HEK293T (cell line): ENCODE data around the gene OTOA.
"Not testable (repeated sequence)": the region's sequence is repeated elsewhere in the genome, so short reads cannot be mapped to it uniquely, and the experiment has no call there.

Experiments
- CTCF ChIA-PET: fragments of 350-600 bp; formaldehyde crosslinking; extraction: SDS; loops from one replicate; lab custom pipeline; 2021; ENCODE audit warnings: antibody characterized with exemption, inconsistent platforms; lab: Yijun Ruan, JAX
- POLR2A ChIA-PET: fragments of 350-600 bp; formaldehyde crosslinking; extraction: SDS; loops from one replicate; lab custom pipeline; 2020; ENCODE audit warnings: antibody characterized with exemption, inconsistent platforms; lab: Yijun Ruan, JAX
- DNase-seq: peaks from one replicate; pipeline ENCODE4 v3.0.0; 2012; ENCODE audit warnings: mixed read lengths; ENCODE audit errors: extremely low spot score
- ARNT ChIP-seq: fragments of 450-650 bp; IDR thresholded peaks from 2 replicates; pipeline ENCODE4 v1.6.1; 2017; ENCODE audit warnings: mild to moderate bottlenecking
- BHLHE40 ChIP-seq: fragments of 450-650 bp; IDR thresholded peaks from 2 replicates; pipeline ENCODE4 v1.6.1; 2016; ENCODE audit warnings: mild to moderate bottlenecking, moderate library complexity, borderline replicate concordance
- CTBP1 ChIP-seq: fragments of 450-650 bp; IDR thresholded peaks from 2 replicates; pipeline ENCODE4 v1.6.1; 2016; ENCODE audit warnings: borderline replicate concordance
- ELF4 ChIP-seq: fragments of 450-650 bp; IDR thresholded peaks from 2 replicates; pipeline ENCODE4 v1.6.1; 2017; ENCODE audit warnings: antibody characterized with exemption
- FOXA1 ChIP-seq: fragments of 450-650 bp; IDR thresholded peaks from 2 replicates; pipeline ENCODE4 v1.6.1; 2016; ENCODE audit warnings: mild to moderate bottlenecking
- FOXK2 ChIP-seq: fragments of 450-650 bp; IDR thresholded peaks from 2 replicates; pipeline ENCODE4 v1.6.1; 2016; ENCODE audit warnings: mild to moderate bottlenecking
- FOXM1 ChIP-seq: fragments of 450-650 bp; IDR thresholded peaks from 2 replicates; pipeline ENCODE4 v1.6.1; 2017; ENCODE audit warnings: mild to moderate bottlenecking, borderline replicate concordance
- HDGF ChIP-seq: fragments of 450-650 bp; IDR thresholded peaks from 2 replicates; pipeline ENCODE4 v1.6.1; 2017; ENCODE audit warnings: antibody characterized with exemption, borderline replicate concordance
- L3MBTL2 ChIP-seq: fragments of 450-650 bp; conservative IDR thresholded peaks from 2 replicates; pipeline ENCODE4 v1.6.1; 2016; ENCODE audit warnings: mild to moderate bottlenecking
- LEF1 ChIP-seq: fragments of 450-650 bp; IDR thresholded peaks from 2 replicates; pipeline ENCODE4 v1.6.1; 2017; ENCODE audit warnings: mild to moderate bottlenecking, borderline replicate concordance
- NFRKB ChIP-seq: fragments of 450-650 bp; IDR thresholded peaks from 2 replicates; pipeline ENCODE4 v1.6.1; 2016; ENCODE audit warnings: mild to moderate bottlenecking, moderate library complexity
- PKNOX1 ChIP-seq: fragments of 450-650 bp; IDR thresholded peaks from 2 replicates; pipeline ENCODE4 v1.6.1; 2016
- SP1 ChIP-seq: fragments of 450-650 bp; IDR thresholded peaks from 2 replicates; pipeline ENCODE4 v1.6.1; 2017
- SUZ12 ChIP-seq: fragments of 450-650 bp; IDR thresholded peaks from 2 replicates; pipeline ENCODE4 v1.6.1; 2016; ENCODE audit warnings: mild to moderate bottlenecking
- TARDBP ChIP-seq: fragments of 450-650 bp; IDR thresholded peaks from 2 replicates; pipeline ENCODE4 v1.6.1; 2016
- ZNF384 ChIP-seq: fragments of 450-650 bp; IDR thresholded peaks from 2 replicates; pipeline ENCODE4 v1.6.1; 2016

OTOA gene

DNA sequence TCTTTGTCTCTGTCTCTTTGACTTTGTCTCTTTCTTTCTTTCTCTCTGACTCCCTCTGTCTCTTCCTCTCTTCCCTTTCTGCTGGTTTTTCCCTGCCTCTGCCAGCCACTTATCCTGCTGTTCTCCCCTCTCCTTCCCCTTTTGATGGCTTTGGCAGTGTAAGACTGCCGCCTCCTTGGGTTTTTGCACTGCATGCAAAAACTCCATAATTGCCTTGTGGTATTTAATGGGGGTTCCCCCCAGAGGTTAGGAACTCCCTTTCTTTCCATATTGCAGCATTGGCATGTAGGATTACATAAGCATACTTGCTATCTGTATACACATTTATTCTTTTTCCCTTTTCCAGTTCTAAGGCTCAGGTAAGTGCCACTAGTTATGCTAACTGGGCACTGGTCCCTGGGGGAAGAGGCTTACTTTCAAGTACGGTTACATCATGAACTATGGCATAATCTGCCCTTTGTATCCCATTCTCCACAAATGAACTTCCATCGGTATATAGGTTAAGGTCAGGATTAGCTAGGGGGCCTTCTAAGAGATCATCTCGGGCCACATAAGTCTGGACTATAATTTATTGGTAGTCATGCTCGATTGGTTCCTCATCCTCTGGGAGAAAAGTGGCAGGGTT, 31.7 kb upstream of the OTOA start:
- CTCF ChIA-PET, DNase-seq, POLR2A ChIA-PET: not testable (repeated sequence)

DNA sequence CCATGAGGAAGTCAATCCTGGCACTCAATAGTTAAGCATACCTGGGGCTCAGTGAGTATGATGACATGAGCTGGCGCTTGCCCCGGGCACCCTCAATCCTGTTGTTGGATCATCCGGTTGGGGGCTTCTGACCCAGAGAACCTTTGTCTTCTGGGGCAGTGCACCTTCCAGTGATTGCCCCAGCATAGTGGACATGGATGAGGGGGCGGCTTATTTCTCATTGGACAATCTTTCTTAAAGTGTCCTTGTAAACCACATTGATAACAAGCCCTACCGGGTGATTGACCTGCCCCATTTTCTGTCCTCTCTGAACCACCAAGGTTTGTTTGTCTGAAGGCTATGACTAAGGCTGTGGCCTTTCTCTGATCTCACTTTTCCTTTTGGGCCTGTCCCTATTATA, 29.6 kb upstream of the OTOA start:
- CTCF ChIA-PET: no interaction called here

GRCh38 chr16:21635694-21636093, 28.1 kb upstream of the OTOA start:
- DNase-seq, POLR2A ChIA-PET, CTCF ChIA-PET: not testable (repeated sequence)

More for the DNA sequence above, 29.6 kb upstream of the OTOA start:
- no peak for TF ChIP-seq NFRKB
- DNase-seq: no peak
- POLR2A ChIA-PET: no interaction called here

GRCh38 chr16:21637032-21637968, 26.5 kb upstream of the OTOA start:
- no peak for DNase-seq
- no peak for TF ChIP-seq TARDBP
- TF ChIP-seq HDGF: no peak
- no peak for TF ChIP-seq NFRKB
- TF ChIP-seq SUZ12: no peak
- TF ChIP-seq ZNF384: no peak
- ChIA-PET CTCF (interaction anchor here (1.2 kb wide), 1 partner anchor 20 kb away, joined by 4 read pairs; no protein-coding TSS in a partner anchor), POLR2A (no interaction called here)

DNA sequence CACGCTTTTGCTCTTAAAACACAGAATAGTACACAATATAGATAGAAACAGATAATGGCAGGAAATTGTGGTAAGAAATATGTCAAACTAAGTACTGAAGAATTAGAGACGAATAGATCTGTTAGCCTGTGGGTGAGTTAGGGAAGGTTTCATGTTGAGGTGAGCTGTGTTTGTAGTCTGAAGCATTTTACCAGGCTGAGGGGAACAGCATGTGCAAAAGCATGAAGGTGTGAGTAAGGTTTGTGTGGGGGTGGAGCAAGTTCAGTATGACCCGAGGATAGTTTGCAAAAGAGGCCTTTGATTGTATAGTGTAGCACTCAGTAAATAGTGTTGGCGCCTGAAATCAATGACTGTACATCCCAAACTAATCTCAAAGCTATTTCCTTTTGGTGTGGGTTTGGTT, 25.2 kb upstream of the OTOA start:
- DNase-seq: no peak
- TF ChIP-seq L3MBTL2 (no peak), HDGF (no peak), ARNT (no peak), ZNF384 (no peak), LEF1 (no peak), FOXA1 (no peak), NFRKB (no peak)
- ChIA-PET CTCF (interaction anchor here (0.6 kb wide), 1 partner anchor 23 kb away, joined by 4 read pairs; no protein-coding TSS in a partner anchor), POLR2A (interaction anchor here (0.7 kb wide), 1 partner anchor 38 kb away, joined by 3 read pairs; no protein-coding TSS in a partner anchor)

GRCh38 chr16:21639493-21639892, 24.3 kb upstream of the OTOA start:
- ChIA-PET CTCF (no interaction called here), POLR2A (no interaction called here)
- TF ChIP-seq ELF4 (no peak), SP1 (no peak), CTBP1 (no peak), NFRKB (no peak), FOXM1 (no peak), ARNT (no peak), TARDBP (no peak), PKNOX1 (no peak), BHLHE40 (no peak), SUZ12 (no peak), ZNF384 (no peak), L3MBTL2 (no peak), FOXA1 (no peak)
- no peak for DNase-seq

- no peak for DNase-seq
- POLR2A ChIA-PET: no interaction called here
- CTCF ChIA-PET: no interaction called here
Measured at GRCh38 chr16:21641916-21642315, 21.9 kb upstream of the OTOA start.

More at GRCh38 chr16:21641916-21642315, 21.9 kb upstream of the OTOA start:
- TF ChIP-seq SP1 (no peak), SUZ12 (no peak), L3MBTL2 (no peak), FOXM1 (no peak), FOXK2 (no peak), ZNF384 (no peak), HDGF (no peak), ELF4 (no peak), FOXA1 (no peak), BHLHE40 (no peak), TARDBP (no peak), NFRKB (no peak), CTBP1 (no peak), PKNOX1 (no peak), ARNT (no peak), LEF1 (no peak)
